HEK293 (cell line): ENCODE measurements around the gene MMP24.

Experiments used
- HIC1 ChIP-seq: fragments of 450-650 bp; formaldehyde crosslinking; IDR thresholded peaks from 2 replicates; pipeline ENCODE4 v1.5.1; 2016; ENCODE audit warnings: missing biosample characterization, missing genetic modification characterization
- MEIS1 ChIP-seq: sonication (generic); formaldehyde crosslinking; IDR thresholded peaks from 2 replicates; pipeline ENCODE4 v1.8.1; 2022; ENCODE audit warnings: missing genetic modification reagents, mild to moderate bottlenecking, borderline replicate concordance
- OVOL3 ChIP-seq: fragments of 450-650 bp; formaldehyde crosslinking; IDR thresholded peaks from 2 replicates; pipeline ENCODE4 v1.5.1; 2016; ENCODE audit warnings: missing biosample characterization, missing genetic modification characterization
- YY2 ChIP-seq: fragments of 450-650 bp; formaldehyde crosslinking; IDR thresholded peaks from 2 replicates; pipeline ENCODE4 v1.5.1; 2016; ENCODE audit warnings: missing biosample characterization, missing genetic modification characterization
- ZBTB17 ChIP-seq: fragments of 450-650 bp; formaldehyde crosslinking; IDR thresholded peaks from 2 replicates; pipeline ENCODE4 v1.5.1; 2016; ENCODE audit warnings: missing biosample characterization, missing genetic modification characterization
- ZBTB6 ChIP-seq: fragments of 450-650 bp; formaldehyde crosslinking; IDR thresholded peaks from 2 replicates; pipeline ENCODE4 v1.5.1; 2017; ENCODE audit warnings: missing biosample characterization, missing genetic modification characterization
- ZFP3 ChIP-seq: fragments of 450-650 bp; formaldehyde crosslinking; IDR thresholded peaks from 2 replicates; pipeline ENCODE4 v1.5.1; 2016; ENCODE audit warnings: low read depth, missing biosample characterization, missing genetic modification characterization
- ZNF112 ChIP-seq: fragments of 450-650 bp; formaldehyde crosslinking; IDR thresholded peaks from 2 replicates; pipeline ENCODE4 v1.5.0; 2017; ENCODE audit warnings: missing biosample characterization, missing genetic modification characterization
- ZNF155 ChIP-seq: fragments of 450-650 bp; formaldehyde crosslinking; IDR thresholded peaks from 2 replicates; pipeline ENCODE4 v1.5.1; 2016; ENCODE audit warnings: missing biosample characterization, missing genetic modification characterization
- ZNF404 ChIP-seq: fragments of 450-650 bp; formaldehyde crosslinking; IDR thresholded peaks from 2 replicates; pipeline ENCODE4 v1.5.1; 2017; ENCODE audit warnings: missing biosample characterization, missing genetic modification characterization
- ZNF423 ChIP-seq: fragments of 450-650 bp; formaldehyde crosslinking; IDR thresholded peaks from 2 replicates; pipeline ENCODE4 v1.5.1; 2016; ENCODE audit warnings: missing biosample characterization, missing genetic modification characterization
- ZNF433 ChIP-seq: fragments of 450-650 bp; formaldehyde crosslinking; IDR thresholded peaks from 2 replicates; pipeline ENCODE4 v1.5.1; 2016; ENCODE audit warnings: missing biosample characterization, missing genetic modification characterization, low read depth
- ZNF518A ChIP-seq: fragments of 450-650 bp; formaldehyde crosslinking; conservative IDR thresholded peaks from 2 replicates; pipeline ENCODE4 v1.5.1; 2016; ENCODE audit warnings: low read depth, missing biosample characterization, missing genetic modification characterization
- ZNF560 ChIP-seq: fragments of 450-650 bp; formaldehyde crosslinking; IDR thresholded peaks from 2 replicates; pipeline ENCODE4 v1.5.1; 2017; ENCODE audit warnings: missing biosample characterization, missing genetic modification characterization, borderline replicate concordance
- ZNF623 ChIP-seq: fragments of 450-650 bp; formaldehyde crosslinking; IDR thresholded peaks from 2 replicates; pipeline ENCODE4 v1.5.1; 2016; ENCODE audit warnings: missing biosample characterization, missing genetic modification characterization
- ZNF639 ChIP-seq: fragments of 450-650 bp; formaldehyde crosslinking; IDR thresholded peaks from 2 replicates; pipeline ENCODE4 v1.5.1; 2016; ENCODE audit warnings: missing biosample characterization, missing genetic modification characterization
- ZNF677 ChIP-seq: fragments of 450-650 bp; IDR thresholded peaks from 2 replicates; pipeline ENCODE4 v1.5.0; 2018; ENCODE audit warnings: missing biosample characterization, mild to moderate bottlenecking, missing genetic modification characterization, moderate library complexity
- ZNF692 ChIP-seq: fragments of 450-650 bp; formaldehyde crosslinking; IDR thresholded peaks from 2 replicates; pipeline ENCODE4 v1.5.1; 2016; ENCODE audit warnings: missing biosample characterization, missing genetic modification characterization
- ZSCAN23 ChIP-seq: fragments of 450-650 bp; formaldehyde crosslinking; IDR thresholded peaks from 2 replicates; pipeline ENCODE4 v1.5.1; 2016; ENCODE audit warnings: missing biosample characterization, missing genetic modification characterization
- TF ChIP-seq, protein P1 (sequence below): fragments of 450-650 bp; formaldehyde crosslinking; IDR thresholded peaks from 2 replicates; pipeline ENCODE4 v1.5.1; 2016; ENCODE audit warnings: missing biosample characterization, missing genetic modification characterization
- TF ChIP-seq, protein P2 (sequence below): fragments of 450-650 bp; formaldehyde crosslinking; IDR thresholded peaks from 2 replicates; pipeline ENCODE4 v1.5.0; 2017; ENCODE audit warnings: missing biosample characterization, missing genetic modification characterization, borderline replicate concordance

MMP24 gene

DNA sequence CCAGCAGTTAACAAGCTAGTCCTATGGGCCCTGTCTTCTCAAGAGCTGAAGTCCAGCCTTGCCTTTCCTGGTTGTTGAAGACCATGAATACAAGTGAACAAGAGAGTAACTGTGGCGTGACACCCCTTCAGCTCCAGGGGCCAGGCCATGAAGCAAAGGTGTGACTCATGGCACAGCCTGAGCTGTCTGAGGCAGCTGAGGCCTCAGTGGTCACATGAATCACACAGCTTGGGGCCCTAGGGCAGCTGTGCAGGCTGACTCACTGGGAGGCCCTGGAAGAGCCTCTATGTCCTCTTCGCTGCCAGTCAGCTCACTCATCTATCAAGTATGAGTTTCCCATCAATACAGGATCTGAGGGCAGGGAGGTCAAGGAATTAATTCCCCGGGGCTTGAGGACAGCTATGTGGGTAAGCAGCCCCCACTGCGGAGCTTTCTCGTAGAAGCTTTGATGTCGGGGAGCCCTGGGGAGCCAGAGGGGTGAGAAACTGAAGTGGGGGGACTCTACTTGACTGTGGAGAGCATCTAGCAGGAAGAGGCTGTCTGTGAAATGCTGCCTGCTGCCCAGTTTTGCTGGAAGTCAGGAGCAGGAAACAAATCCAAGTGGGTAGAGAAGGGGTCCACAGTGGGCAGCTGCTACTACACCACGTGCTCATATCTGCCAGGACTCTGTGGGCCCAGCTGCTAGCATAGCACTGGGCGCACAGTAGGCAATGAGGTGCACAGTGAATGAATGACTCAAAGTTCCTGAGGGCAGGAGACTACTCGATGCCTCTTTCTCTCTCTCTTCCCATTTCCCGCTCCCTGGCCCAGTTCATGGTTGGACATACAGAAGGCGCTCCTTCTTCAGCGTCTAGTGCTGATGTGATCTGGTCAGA, 79.4 kb downstream of the MMP24 start (continued):
- TF ChIP-seq ZNF518A (tag by site-specific recombination), result no peak
- no peak for TF ChIP-seq ZNF433
- no peak for TF ChIP-seq ZNF560 (tag by site-specific recombination)
- TF ChIP-seq ZNF623 (tag by site-specific recombination), result no peak
- peak; percentile 85 for TF ChIP-seq ZNF692 (tag by site-specific recombination)
- TF ChIP-seq, protein P1, sequence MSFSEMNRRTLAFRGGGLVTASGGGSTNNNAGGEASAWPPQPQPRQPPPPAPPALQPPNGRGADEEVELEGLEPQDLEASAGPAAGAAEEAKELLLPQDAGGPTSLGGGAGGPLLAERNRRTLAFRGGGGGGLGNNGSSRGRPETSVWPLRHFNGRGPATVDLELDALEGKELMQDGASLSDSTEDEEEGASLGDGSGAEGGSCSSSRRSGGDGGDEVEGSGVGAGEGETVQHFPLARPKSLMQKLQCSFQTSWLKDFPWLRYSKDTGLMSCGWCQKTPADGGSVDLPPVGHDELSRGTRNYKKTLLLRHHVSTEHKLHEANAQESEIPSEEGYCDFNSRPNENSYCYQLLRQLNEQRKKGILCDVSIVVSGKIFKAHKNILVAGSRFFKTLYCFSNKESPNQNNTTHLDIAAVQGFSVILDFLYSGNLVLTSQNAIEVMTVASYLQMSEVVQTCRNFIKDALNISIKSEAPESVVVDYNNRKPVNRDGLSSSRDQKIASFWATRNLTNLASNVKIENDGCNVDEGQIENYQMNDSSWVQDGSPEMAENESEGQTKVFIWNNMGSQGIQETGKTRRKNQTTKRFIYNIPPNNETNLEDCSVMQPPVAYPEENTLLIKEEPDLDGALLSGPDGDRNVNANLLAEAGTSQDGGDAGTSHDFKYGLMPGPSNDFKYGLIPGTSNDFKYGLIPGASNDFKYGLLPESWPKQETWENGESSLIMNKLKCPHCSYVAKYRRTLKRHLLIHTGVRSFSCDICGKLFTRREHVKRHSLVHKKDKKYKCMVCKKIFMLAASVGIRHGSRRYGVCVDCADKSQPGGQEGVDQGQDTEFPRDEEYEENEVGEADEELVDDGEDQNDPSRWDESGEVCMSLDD (tag by site-specific recombination), result no peak; the same call in 1 of the 2 replicates
- no peak for TF ChIP-seq ZNF155 (tag by site-specific recombination)
- TF ChIP-seq ZBTB6 (tag by site-specific recombination), result peak; percentile 81
- TF ChIP-seq ZFP3, result no peak
- no peak for TF ChIP-seq ZNF112 (tag by site-specific recombination)
- TF ChIP-seq ZNF404 (tag by site-specific recombination), result no peak
- peak; percentile 57 for TF ChIP-seq HIC1 (tag by site-specific recombination)
- peak; percentile 87; the same call in 1 of the 2 replicates for TF ChIP-seq ZNF639 (tag by site-specific recombination)
- 0 out of 2 replicates have a peak, but pooled peaks have one; percentile 4 for TF ChIP-seq ZBTB17 (tag by site-specific recombination)
- TF ChIP-seq ZNF423, result no peak
- TF ChIP-seq MEIS1 (CRISPR knock-in tag), result no peak
- TF ChIP-seq YY2 (tag by site-specific recombination), result no peak
- TF ChIP-seq, protein P2, sequence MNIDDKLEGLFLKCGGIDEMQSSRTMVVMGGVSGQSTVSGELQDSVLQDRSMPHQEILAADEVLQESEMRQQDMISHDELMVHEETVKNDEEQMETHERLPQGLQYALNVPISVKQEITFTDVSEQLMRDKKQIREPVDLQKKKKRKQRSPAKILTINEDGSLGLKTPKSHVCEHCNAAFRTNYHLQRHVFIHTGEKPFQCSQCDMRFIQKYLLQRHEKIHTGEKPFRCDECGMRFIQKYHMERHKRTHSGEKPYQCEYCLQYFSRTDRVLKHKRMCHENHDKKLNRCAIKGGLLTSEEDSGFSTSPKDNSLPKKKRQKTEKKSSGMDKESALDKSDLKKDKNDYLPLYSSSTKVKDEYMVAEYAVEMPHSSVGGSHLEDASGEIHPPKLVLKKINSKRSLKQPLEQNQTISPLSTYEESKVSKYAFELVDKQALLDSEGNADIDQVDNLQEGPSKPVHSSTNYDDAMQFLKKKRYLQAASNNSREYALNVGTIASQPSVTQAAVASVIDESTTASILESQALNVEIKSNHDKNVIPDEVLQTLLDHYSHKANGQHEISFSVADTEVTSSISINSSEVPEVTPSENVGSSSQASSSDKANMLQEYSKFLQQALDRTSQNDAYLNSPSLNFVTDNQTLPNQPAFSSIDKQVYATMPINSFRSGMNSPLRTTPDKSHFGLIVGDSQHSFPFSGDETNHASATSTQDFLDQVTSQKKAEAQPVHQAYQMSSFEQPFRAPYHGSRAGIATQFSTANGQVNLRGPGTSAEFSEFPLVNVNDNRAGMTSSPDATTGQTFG (tag by site-specific recombination), result no peak
- 0 out of 2 replicates have a peak, but pooled peaks have one; percentile 10 for TF ChIP-seq ZSCAN23 (tag by site-specific recombination)
- TF ChIP-seq OVOL3 (tag by site-specific recombination), result no peak
- TF ChIP-seq ZNF677 (tag by site-specific recombination), result no peak
